ACHN (cell line): Measurements from ENCODE around the gene KIF16B.
"Not testable (repeated sequence)": the region's sequence is repeated elsewhere in the genome, so short reads cannot be mapped to it uniquely, and the experiment has no call there.

Experiments
- DNase-seq: peaks from one replicate; pipeline ENCODE4 v3.0.0-alpha.2; 2015
- in situ Hi-C: cut with HindIII; loops from 2 replicates; pipeline ENCODE4 v1.10.0; 2017; ENCODE audit warnings: low sequenced_read_pairs, low pct_ligation_motif_present, low pct_unique_long_range_greater_than_20kb

Gene KIF16B

DNA sequence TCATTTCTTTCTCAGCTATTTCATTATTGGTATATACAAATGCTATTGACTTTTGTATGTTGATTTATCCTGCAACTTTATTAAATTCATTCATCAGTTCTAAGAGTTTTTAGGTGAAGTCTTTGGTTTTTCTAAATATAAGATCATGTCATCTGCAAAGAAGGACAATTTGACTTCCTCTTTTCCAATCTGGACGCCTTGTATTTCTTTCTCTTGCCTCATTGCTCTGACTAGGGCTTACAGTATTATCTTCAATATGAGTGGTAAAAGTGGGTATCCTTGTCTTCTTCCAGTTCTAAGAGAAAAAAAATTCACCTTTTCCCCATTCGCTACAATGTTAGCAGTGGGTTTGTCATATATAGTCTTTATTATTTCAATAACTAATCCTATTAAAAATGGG, 38.0 kb downstream of the KIF16B start:
- no peak for DNase-seq
- in situ Hi-C loops, result no loop called here

GRCh38 chr20:16533502-16533901, 39.7 kb downstream of the KIF16B start:
- in situ Hi-C loops, result no loop called here
- DNase-seq, result no peak

DNA sequence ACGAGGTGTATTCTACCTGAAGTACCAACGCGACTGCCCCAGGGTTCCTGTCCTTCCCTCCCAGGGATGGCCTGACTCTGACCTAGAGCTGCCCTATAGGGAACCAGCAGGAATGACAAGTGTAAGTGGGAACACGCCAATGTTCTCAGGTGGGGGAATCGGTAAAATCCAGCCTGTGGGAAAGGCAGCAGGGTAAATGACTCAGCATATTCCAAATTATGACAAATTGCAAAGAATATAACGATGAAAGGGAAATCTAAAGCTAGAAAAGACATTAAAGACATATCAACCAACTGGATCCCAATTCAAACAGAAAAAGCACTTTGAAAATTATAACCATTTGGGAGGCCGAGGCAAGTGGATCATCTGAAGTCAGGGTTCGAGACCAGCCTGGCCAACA, 41.8 kb downstream of the KIF16B start:
- in situ Hi-C loops, result no loop called here

DNA sequence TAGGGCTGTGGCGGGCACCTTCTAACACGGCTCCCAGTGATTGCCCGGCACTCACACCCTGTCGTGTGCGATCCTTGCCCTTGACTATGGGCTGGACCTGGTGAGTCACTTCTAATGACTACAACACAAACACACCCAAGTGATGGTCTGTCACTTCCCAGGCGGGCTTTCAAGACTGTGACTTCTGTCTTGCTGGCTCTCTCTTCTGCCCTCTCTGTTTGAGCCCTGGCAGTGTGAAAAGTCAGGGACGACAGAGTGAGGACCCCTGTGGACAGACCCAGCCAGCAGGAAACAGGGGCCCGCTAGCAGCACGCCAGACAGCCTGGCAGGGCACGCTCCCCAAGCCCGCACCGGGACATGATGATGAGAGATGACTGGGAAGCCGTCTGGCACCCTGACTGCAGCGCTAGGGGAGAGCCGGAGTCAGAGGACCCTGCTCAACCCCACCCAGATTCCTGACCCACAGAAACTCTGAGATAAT, 43.0 kb downstream of the KIF16B start:
- DNase-seq, result no peak
- in situ Hi-C loops, result no loop called here

More for the DNA sequence above, 41.8 kb downstream of the KIF16B start:
- DNase-seq, result no peak

- DNase-seq, result peak; percentile 57
- in situ Hi-C loops, result no loop called here
Measured at GRCh38 chr20:16528078-16528477, 45.2 kb downstream of the KIF16B start.

DNA sequence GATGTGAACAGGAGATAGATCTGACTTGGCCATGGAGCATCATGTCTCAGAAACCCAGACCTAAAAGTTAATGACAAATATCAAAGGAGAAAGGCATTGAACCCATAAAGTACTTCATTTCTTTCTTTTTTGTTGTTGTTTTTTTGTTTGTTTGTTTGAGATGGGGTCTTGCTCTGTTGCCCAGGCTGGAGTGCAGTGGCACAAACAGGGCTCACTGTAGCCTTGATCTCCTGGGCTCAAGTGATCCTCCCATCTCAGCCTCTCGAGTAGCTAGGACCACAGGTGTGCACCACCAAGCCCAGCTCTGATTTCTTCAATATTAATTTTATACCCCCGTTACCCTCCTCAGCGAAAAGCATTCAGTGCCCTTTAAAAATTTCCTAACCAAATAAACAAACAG, 45.8 kb downstream of the KIF16B start:
- in situ Hi-C loops, result no loop called here
- DNase-seq, result no peak

GRCh38 chr20:16526433-16527380, 46.5 kb downstream of the KIF16B start:
- in situ Hi-C loops, result no loop called here
- no peak for DNase-seq

DNA sequence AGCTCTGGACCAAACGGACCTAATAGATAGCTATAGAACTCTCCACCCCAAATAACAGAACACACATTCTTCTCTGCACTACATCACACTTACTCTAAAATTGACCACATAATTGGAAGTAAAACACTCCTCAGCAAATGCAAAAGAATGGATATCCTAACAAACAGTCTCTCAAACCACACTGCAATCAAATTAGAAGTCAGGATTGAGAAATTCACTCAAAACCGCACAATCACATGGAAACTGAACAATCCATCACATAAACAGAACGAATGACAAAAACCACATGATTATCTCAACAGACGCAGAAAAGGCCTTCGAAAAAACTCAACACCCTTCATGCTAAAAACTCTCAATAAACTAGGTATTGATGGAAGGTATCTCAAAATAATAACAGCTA, 50.6 kb downstream of the KIF16B start:
- in situ Hi-C loops, DNase-seq: not testable (repeated sequence)

DNA sequence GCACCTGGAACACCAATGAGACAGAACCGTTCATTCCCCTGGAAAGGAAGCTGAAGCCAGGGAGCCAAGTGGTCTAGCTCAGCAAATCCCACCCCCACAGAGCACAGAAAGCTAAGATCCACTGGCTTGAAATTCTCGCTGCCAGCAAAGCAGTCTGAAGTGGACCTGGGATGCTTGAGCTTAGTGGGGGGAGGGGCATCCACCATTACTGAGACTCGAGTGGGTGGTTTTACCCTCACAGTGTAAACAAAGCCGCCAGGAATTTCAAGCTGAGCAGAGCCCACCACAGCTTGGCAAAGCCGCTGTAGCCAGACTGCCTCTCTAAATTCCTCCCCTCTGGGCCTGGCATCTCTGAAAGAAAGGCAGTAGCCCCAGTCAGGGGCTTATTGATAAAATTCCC, 53.1 kb downstream of the KIF16B start:
- in situ Hi-C loops, result no loop called here
- DNase-seq, result no peak

DNA sequence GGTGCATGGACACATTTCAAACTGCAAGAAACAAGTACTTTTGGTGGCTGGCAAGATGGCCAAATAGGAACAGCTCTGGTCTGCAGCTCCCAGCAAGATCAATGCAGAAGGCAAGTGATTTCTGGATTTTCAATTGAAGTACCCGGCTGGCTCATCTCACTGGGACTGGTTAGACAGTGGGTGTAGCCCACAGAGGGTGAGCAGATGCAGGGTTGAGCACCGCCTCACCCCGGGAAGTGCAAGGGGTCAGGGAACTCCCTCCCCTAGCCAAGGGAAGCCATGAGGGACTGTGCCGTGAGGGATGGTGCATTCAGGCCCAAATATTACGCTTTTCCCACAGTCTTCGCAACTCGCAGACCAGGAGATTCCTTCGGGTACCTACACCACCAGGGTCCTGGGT, 53.6 kb downstream of the KIF16B start:
- DNase-seq, in situ Hi-C loops: not testable (repeated sequence)

- in situ Hi-C loops, result no loop called here
- no peak for DNase-seq
Measured at GRCh38 chr20:16518784-16519084, 54.5 kb downstream of the KIF16B start.

DNA sequence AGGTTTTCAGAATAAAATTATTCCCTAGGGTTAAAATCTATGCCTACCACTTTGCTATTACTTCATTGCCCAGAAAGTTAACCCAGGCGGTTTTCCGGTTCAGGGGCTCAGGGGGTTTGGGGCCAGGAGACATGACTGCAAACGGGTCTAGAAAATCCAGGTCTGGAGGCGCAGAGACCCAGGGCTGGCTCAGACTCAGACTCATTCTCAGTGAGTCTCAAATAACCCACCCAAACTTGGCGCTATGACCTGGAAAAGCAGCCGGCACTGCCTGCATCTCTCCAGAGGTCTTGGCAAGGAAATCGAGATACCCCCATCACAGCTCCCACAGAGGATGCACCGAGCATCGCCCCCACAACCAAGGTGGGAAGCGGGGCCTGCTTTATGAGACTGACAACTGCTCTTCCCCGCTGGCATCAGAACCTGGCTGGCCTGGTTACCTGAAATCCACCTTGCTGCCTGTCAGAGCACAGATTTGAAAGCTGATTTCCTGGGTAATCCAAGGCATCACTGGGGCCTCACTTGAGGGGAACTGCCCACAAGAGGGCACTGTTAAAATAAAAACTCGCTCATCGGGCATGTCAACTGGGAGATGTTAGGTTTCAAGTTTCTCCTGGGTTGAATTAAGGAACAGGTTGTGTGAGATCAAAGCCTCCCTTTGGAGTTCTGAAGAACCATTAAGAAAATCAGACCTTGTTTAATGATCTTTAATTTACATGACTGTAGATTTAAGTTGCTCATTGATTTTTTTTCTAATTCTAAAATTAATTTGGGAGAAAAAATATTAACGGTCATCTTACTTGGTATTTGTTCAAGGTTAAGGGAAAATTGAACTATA, 55.1 kb downstream of the KIF16B start:
- DNase-seq, result peak; percentile 38
- in situ Hi-C loops, result no loop called here

DNA sequence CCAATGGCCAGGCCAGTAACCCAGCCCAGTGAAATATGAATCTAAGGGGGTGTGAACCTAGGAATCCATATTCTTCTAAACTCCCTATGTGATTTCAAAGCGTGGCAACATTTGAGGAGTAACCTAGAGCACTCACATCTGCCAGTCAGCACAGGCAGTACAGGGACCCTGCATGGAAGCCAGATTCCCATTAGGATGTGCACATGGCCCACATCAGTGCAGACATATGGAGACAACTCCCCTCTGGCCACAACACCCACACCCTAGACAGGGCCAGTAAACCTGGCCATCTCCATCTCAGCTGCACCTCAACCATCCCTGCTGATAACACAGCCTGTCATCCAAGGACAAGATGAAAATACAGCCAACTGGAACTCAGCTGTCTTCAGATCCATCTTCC, 56.5 kb downstream of the KIF16B start:
- no peak for DNase-seq
- in situ Hi-C loops, result no loop called here

DNA sequence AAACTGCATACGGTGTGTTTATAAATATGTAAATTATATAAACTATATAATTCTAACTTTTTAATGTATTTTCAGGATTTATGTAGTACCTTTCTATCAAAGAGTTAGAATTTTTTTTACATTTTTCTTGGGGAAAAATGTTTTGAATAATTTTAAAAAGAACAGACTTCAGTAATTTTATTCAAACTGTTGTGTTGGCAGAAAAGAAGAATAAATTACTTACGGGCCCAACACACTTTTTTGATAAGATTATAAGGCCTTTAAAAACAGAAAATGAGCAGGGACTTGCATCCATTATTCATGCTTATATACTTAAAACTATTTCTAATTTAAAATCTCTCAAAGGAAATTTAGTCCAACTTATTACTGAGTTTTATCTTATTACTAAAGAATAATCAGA, 58.2 kb downstream of the KIF16B start:
- DNase-seq, result no peak
- in situ Hi-C loops, result no loop called here

GRCh38 chr20:16514140-16514539, 59.1 kb downstream of the KIF16B start:
- in situ Hi-C loops, result no loop called here
- no peak for DNase-seq

- DNase-seq, result no peak
- in situ Hi-C loops, result no loop called here
Measured at GRCh38 chr20:16505894-16506293, 67.4 kb downstream of the KIF16B start.

- no peak for DNase-seq
- in situ Hi-C loops, result no loop called here
Measured at GRCh38 chr20:16501301-16501700, 71.9 kb downstream of the KIF16B start.

DNA sequence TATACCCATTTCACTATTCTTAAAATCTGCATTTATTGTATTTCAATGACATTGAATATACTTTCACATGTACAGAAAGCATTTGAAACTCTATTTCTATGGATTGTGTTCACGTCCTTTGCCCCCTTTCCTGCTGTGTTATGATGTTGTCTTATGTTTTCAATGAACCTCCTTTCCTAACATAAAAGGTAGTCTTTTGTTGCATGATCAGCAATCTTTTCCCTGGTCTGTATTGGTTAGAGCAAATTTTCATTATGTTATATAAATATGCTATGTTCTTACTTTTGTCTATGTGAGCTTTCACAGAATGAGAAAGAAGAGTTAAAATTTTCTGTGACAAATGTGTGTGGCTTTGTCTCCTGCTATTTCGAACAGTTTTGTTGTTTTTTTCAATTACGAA, 73.1 kb downstream of the KIF16B start:
- in situ Hi-C loops, result no loop called here
- no peak for DNase-seq

GRCh38 chr20:16498526-16499253, 74.6 kb downstream of the KIF16B start:
- DNase-seq, result no peak
- in situ Hi-C loops, result no loop called here
